Neutrophil (primary cell): Measurements from ENCODE around the gene ATP1B2.

Experiments
- H3K27ac ChIP-seq: fragments of 200-600 bp; sonication (generic); 2 replicates; pipeline ENCODE4 v1.5.1; 2016; ENCODE audit warnings: mild to moderate bottlenecking, moderate library complexity
- H3K27me3 ChIP-seq: fragments of 200-600 bp; sonication (generic); 2 replicates; pipeline ENCODE4 v1.6.0; 2016; ENCODE audit warnings: mild to moderate bottlenecking
- H3K36me3 ChIP-seq: fragments of 200-600 bp; sonication (generic); 2 replicates; pipeline ENCODE4 v1.5.1; 2017
- H3K4me1 ChIP-seq, 2 experiments: fragments of 200-600 bp in 1 of 2; sonication (generic) in 1 of 2; 1 replicate in 1 of 2; 2 replicates in 1 of 2; pipeline versions ENCODE4 v1.5.1 to v1.6.1; 2013 to 2016; ENCODE audit warnings: low read depth in 1 of 2, low read length in 1 of 2, mild to moderate bottlenecking in 1 of 2, moderate library complexity in 1 of 2; ENCODE audit not compliant: control insufficient read depth in 1 of 2, insufficient read depth in 1 of 2
- H3K4me3 ChIP-seq, 2 experiments: fragments of 200-600 bp in 1 of 2; sonication (generic) in 1 of 2; 1 replicate in 1 of 2; 2 replicates in 1 of 2; pipeline ENCODE4 v1.5.1; 2013 to 2016; ENCODE audit warnings: low read depth in 1 of 2, low read length in 1 of 2, mild to moderate bottlenecking in 1 of 2, moderate library complexity in 1 of 2
- H3K9me3 ChIP-seq: fragments of 200-600 bp; sonication (generic); 2 replicates; pipeline ENCODE4 v1.5.1; 2016
- TF ChIP-seq, protein P1 (sequence below): fragments of 200-600 bp; sonication (generic); IDR thresholded peaks from 2 replicates; pipeline ENCODE4 v1.5.1; 2016; ENCODE audit warnings: antibody characterized with exemption

Gene ATP1B2

DNA sequence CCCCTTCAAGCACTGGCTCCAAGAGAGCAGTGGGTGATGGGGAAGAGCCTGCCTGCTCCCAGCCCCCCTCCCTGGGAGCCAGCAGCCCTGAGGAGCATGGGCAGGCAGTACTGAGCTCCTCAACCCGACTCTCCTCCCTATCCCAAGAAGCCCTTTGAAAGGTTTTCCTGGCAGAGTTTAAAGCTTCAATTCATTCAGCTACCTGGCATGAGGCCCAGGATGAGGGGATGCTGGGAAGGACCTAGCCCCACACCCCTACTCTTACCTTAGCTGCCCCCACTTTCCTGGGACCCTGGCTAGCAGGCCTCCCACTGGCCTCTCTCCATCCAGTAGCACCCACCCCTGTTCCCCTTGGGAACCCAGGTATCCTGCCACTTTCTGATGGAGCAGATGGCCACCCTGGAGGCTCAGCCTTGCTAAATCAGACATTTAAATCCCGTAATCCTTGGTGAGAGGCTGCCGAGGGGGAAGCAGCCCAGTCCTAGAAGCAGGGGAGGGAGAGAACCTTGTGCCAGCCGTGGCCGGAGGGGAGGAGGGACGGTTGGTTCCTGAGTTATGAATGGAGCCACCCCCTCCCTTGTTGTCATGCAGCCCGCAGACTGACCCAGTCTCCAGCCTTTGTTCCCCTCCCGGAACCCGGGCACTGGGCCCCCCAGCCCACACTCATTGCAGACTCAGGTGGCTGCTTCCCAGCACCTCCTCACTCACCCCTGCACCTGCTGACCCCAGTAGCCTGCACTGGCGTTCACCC, 17.1 kb downstream of the ATP1B2 start:
- TF ChIP-seq, protein P1, sequence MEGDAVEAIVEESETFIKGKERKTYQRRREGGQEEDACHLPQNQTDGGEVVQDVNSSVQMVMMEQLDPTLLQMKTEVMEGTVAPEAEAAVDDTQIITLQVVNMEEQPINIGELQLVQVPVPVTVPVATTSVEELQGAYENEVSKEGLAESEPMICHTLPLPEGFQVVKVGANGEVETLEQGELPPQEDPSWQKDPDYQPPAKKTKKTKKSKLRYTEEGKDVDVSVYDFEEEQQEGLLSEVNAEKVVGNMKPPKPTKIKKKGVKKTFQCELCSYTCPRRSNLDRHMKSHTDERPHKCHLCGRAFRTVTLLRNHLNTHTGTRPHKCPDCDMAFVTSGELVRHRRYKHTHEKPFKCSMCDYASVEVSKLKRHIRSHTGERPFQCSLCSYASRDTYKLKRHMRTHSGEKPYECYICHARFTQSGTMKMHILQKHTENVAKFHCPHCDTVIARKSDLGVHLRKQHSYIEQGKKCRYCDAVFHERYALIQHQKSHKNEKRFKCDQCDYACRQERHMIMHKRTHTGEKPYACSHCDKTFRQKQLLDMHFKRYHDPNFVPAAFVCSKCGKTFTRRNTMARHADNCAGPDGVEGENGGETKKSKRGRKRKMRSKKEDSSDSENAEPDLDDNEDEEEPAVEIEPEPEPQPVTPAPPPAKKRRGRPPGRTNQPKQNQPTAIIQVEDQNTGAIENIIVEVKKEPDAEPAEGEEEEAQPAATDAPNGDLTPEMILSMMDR = no peak
- Histone ChIP-seq H3K27ac (no peak overlapping the region), H3K4me3 (no peak overlapping the region), H3K9me3 (no peaks in the 10 kb centered on the region), H3K4me1 (no peaks in the 10 kb centered on the region), H3K36me3 (peaks cover 31% of the 10 kb centered on the region), H3K27me3 (no peaks in the 10 kb centered on the region)

GRCh38 chr17:7668482-7668881, 17.8 kb downstream of the ATP1B2 start:
- Histone ChIP-seq H3K4me3 (no peak overlapping the region), H3K9me3 (peaks cover 2% of the 10 kb centered on the region), H3K36me3 (peaks cover 35% of the 10 kb centered on the region), H3K27me3 (no peaks in the 10 kb centered on the region), H3K4me1 (no peaks in the 10 kb centered on the region), H3K27ac (no peak overlapping the region)
- TF ChIP-seq, protein P1 = no peak

DNA sequence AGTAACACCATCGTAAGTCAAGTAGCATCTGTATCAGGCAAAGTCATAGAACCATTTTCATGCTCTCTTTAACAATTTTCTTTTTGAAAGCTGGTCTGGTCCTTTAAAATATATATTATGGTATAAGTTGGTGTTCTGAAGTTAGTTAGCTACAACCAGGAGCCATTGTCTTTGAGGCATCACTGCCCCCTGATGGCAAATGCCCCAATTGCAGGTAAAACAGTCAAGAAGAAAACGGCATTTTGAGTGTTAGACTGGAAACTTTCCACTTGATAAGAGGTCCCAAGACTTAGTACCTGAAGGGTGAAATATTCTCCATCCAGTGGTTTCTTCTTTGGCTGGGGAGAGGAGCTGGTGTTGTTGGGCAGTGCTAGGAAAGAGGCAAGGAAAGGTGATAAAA, 22.5 kb downstream of the ATP1B2 start:
- Histone ChIP-seq H3K4me1 (no peaks in the 10 kb centered on the region), H3K27me3 (no peaks in the 10 kb centered on the region), H3K27ac (no peak overlapping the region), H3K9me3 (peaks cover 8% of the 10 kb centered on the region), H3K36me3 (peaks cover 63% of the 10 kb centered on the region), H3K4me3 (no peak overlapping the region)
- TF ChIP-seq, protein P1 = no peak

DNA sequence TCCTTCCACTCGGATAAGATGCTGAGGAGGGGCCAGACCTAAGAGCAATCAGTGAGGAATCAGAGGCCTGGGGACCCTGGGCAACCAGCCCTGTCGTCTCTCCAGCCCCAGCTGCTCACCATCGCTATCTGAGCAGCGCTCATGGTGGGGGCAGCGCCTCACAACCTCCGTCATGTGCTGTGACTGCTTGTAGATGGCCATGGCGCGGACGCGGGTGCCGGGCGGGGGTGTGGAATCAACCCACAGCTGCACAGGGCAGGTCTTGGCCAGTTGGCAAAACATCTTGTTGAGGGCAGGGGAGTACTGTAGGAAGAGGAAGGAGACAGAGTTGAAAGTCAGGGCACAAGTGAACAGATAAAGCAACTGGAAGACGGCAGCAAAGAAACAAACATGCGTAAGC, 24.2 kb downstream of the ATP1B2 start:
- TF ChIP-seq, protein P1 = no peak
- Histone ChIP-seq H3K4me3 (no peak overlapping the region), H3K27ac (no peak overlapping the region), H3K9me3 (peaks cover 8% of the 10 kb centered on the region), H3K4me1 (no peaks in the 10 kb centered on the region), H3K36me3 (peaks cover 52% of the 10 kb centered on the region), H3K27me3 (no peaks in the 10 kb centered on the region)

DNA sequence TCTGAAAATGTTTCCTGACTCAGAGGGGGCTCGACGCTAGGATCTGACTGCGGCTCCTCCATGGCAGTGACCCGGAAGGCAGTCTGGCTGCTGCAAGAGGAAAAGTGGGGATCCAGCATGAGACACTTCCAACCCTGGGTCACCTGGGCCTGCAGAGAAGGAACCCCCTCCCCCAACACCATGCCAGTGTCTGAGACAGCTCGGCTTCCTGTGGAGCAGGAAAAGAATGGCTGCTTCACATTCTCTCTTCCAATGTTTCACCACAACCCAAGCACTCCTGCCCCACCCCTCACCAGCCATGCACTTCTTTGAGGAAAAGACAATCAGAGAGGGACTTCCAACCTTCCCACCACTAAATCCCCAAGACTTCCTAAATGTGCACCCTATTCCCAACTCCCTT, 25.8 kb downstream of the ATP1B2 start:
- no peak overlapping the region for H3K27ac ChIP-seq
- peaks cover 8% of the 10 kb centered on the region for H3K9me3 ChIP-seq
- TF ChIP-seq, protein P1 = no peak
- no peak overlapping the region for H3K4me3 ChIP-seq
- H3K36me3 ChIP-seq = peaks cover 37% of the 10 kb centered on the region
- no peaks in the 10 kb centered on the region for H3K27me3 ChIP-seq
- no peaks in the 10 kb centered on the region for H3K4me1 ChIP-seq
